Measurements from ENCODE around the gene SAA4. TPM values are rescaled to one million over a fixed set of nuclear protein-coding genes. Genes with fewer than 3 reads are reported as not detected.
"Not testable (repeated sequence)": the region's sequence is repeated elsewhere in the genome, so short reads cannot be mapped to it uniquely, and the experiment has no call there.

SAA4 gene, protein sequence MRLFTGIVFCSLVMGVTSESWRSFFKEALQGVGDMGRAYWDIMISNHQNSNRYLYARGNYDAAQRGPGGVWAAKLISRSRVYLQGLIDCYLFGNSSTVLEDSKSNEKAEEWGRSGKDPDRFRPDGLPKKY
- not detected for polyA plus RNA-seq (2013, experiment 1 of 2)
- polyA plus RNA-seq (2013, experiment 2 of 2), result not detected

- Histone ChIP-seq H3K36me3 (ENCODE audit: insufficient read depth, low read length) (no peaks in the 10 kb centered on the region), H3K27ac (ENCODE audit: low read depth, low read length) (no peak within 1 kb of the TSS)
- 95% methylated on average over 2 of the region's 2 CpGs for WGBS
Measured at GRCh38 chr11:18236664-18237356, at the start of gene SAA4. Gene SAA4, minus strand, starts transcription at chr11:18236802. Its CDS starts 876 bp downstream, at chr11:18235926.

GRCh38 chr11:18285841-18286240 is 49.2 kb upstream of the SAA4 start:
- Histone ChIP-seq H3K4me1 (ENCODE audit: insufficient read depth, low read length) (no peaks in the 10 kb centered on the region), H3K27me3 (ENCODE audit: insufficient read depth, low read length) (no peaks in the 10 kb centered on the region), H3K9ac (ENCODE audit: low read depth, low read length) (no peak overlapping the region), H3K4me3 (ENCODE audit: low read length) (no peak overlapping the region), H3K27ac (ENCODE audit: low read depth, low read length) (no peak overlapping the region), H3K36me3 (ENCODE audit: insufficient read depth, low read length) (peaks cover 99% of the 10 kb centered on the region), H3K9me3 (ENCODE audit: insufficient read depth, low read depth, low read length) (no peaks in the 10 kb centered on the region)
- 96% methylated on average over 1 of the region's 1 CpG for WGBS

More at GRCh38 chr11:18236664-18237356, at the start of gene SAA4:
- H3K4me1 ChIP-seq (ENCODE audit: insufficient read depth, low read length), result no peaks in the 10 kb centered on the region
- H3K9me3 ChIP-seq (ENCODE audit: insufficient read depth, low read depth, low read length), result no peaks in the 10 kb centered on the region
- no peak within 1 kb of the TSS for H3K9ac ChIP-seq (ENCODE audit: low read depth, low read length)
- peaks cover 12% of the 10 kb centered on the region for H3K27me3 ChIP-seq (ENCODE audit: insufficient read depth, low read length)
- no peak within 1 kb of the TSS for H3K4me3 ChIP-seq (ENCODE audit: low read length)

DNA sequence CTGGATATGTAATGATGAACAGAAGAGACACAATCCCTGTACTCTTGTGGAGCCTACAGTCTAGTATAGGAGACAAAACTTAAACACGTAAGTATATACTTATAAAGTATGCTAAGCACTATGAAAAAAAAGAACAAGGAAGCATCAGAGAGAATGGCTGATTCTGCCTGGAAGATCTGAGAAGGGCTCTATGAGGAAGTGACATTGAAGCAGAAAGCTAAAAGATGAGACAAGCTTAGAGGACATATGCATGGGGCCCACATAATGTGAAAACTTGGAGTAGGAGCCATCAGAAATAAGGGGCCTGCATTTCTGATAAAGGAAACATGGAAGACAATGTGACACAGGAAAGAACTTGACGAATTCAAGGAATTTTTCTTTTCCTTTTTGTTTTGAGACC is 46.0 kb upstream of the SAA4 start:
- Histone ChIP-seq H3K9ac (ENCODE audit: low read depth, low read length) (no peak overlapping the region), H3K27ac (ENCODE audit: low read depth, low read length) (no peak overlapping the region), H3K4me1 (ENCODE audit: insufficient read depth, low read length) (no peaks in the 10 kb centered on the region), H3K4me3 (ENCODE audit: low read length) (no peak overlapping the region), H3K9me3 (ENCODE audit: insufficient read depth, low read depth, low read length) (no peaks in the 10 kb centered on the region), H3K27me3 (ENCODE audit: insufficient read depth, low read length) (no peaks in the 10 kb centered on the region), H3K36me3 (ENCODE audit: insufficient read depth, low read length) (peaks cover 92% of the 10 kb centered on the region)
- 93% methylated on average over 1 of the region's 2 CpGs for WGBS

DNA sequence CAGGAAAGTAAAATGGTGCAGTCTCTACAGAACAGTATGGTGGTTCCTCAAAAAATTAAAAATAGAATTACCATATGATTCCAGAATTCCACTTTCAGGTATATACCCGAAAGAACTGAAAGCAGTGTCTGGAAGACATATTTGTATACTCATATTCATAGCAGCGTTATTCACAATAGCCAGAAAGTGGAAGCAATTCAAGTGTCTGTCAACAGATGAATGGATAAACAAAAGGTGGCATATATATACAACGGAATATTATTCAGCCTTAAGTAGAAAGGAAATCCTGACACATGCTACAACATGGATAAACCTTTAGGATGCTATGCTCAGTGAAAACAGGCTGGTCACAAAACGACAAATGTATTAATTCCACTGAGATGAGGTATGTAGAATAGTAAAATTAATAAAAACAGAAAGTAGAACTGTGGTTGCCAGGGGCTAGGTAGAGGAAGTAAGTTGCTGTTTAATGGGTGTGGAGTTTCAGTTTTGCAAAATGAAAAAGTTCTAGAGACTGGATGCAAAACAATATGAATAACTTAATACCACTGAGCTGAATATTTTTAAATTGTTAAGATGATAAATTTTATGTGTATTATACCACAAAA is 43.9 kb upstream of the SAA4 start:
- no peak overlapping the region for H3K9ac ChIP-seq (ENCODE audit: low read depth, low read length)
- no peak overlapping the region for H3K27ac ChIP-seq (ENCODE audit: low read depth, low read length)
- H3K4me1 ChIP-seq (ENCODE audit: insufficient read depth, low read length), result no peaks in the 10 kb centered on the region
- H3K4me3 ChIP-seq (ENCODE audit: low read length), result no peak overlapping the region
- peaks cover 71% of the 10 kb centered on the region for H3K36me3 ChIP-seq (ENCODE audit: insufficient read depth, low read length)
- 97% methylated on average over 4 of the region's 4 CpGs for WGBS
- no peaks in the 10 kb centered on the region for H3K27me3 ChIP-seq (ENCODE audit: insufficient read depth, low read length)
- H3K9me3 ChIP-seq (ENCODE audit: insufficient read depth, low read depth, low read length), result no peaks in the 10 kb centered on the region

- no peak overlapping the region for H3K27ac ChIP-seq (ENCODE audit: low read depth, low read length)
- H3K9me3 ChIP-seq (ENCODE audit: insufficient read depth, low read depth, low read length), result no peaks in the 10 kb centered on the region
- no peak overlapping the region for H3K9ac ChIP-seq (ENCODE audit: low read depth, low read length)
- no peak overlapping the region for H3K4me3 ChIP-seq (ENCODE audit: low read length)
- H3K36me3 ChIP-seq (ENCODE audit: insufficient read depth, low read length), result peaks cover 44% of the 10 kb centered on the region
- no peaks in the 10 kb centered on the region for H3K4me1 ChIP-seq (ENCODE audit: insufficient read depth, low read length)
- no peaks in the 10 kb centered on the region for H3K27me3 ChIP-seq (ENCODE audit: insufficient read depth, low read length)
- 99% methylated on average over 3 of the region's 5 CpGs for WGBS
Measured at GRCh38 chr11:18277565-18278271, 41.1 kb upstream of the SAA4 start.

- H3K9me3 ChIP-seq (ENCODE audit: insufficient read depth, low read depth, low read length), result no peaks in the 10 kb centered on the region
- no peak overlapping the region for H3K9ac ChIP-seq (ENCODE audit: low read depth, low read length)
- no peaks in the 10 kb centered on the region for H3K27me3 ChIP-seq (ENCODE audit: insufficient read depth, low read length)
- 83% methylated on average over 4 of the region's 4 CpGs for WGBS
- H3K4me1 ChIP-seq (ENCODE audit: insufficient read depth, low read length), result no peaks in the 10 kb centered on the region
- H3K4me3 ChIP-seq (ENCODE audit: low read length), result no peak overlapping the region
- no peak overlapping the region for H3K27ac ChIP-seq (ENCODE audit: low read depth, low read length)
- no peaks in the 10 kb centered on the region for H3K36me3 ChIP-seq (ENCODE audit: insufficient read depth, low read length)
Measured at GRCh38 chr11:18271206-18271605, 34.6 kb upstream of the SAA4 start.

DNA sequence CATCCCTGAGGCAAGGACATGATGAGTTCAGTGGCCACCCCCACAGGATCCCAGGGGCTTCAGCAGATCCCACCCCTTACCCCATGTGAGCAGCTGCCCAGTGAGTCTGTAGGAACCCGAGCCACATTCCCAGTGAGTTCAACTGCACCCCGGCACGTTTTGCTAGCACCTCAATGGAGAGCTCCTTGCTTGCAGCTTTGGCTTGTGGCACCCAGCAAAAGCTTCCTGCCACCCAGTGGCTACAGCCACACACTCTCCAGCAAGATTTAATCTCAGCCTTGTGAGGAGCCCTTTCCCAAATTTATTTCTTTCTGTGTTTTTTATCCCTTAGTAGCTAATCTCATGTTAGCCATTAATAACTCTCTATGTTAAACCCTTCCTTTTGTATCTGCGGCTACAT is 33.5 kb upstream of the SAA4 start:
- Histone ChIP-seq H3K9me3 (ENCODE audit: insufficient read depth, low read depth, low read length) (no peaks in the 10 kb centered on the region), H3K27me3 (ENCODE audit: insufficient read depth, low read length) (no peaks in the 10 kb centered on the region), H3K4me1 (ENCODE audit: insufficient read depth, low read length) (no peaks in the 10 kb centered on the region), H3K9ac (ENCODE audit: low read depth, low read length) (no peak overlapping the region), H3K36me3 (ENCODE audit: insufficient read depth, low read length) (no peaks in the 10 kb centered on the region), H3K27ac (ENCODE audit: low read depth, low read length) (no peak overlapping the region), H3K4me3 (ENCODE audit: low read length) (no peak overlapping the region)
- WGBS, result 78% methylated on average over 4 of the region's 4 CpGs

GRCh38 chr11:18269252-18269651 is 32.6 kb upstream of the SAA4 start:
- H3K4me3 ChIP-seq (ENCODE audit: low read length); H3K9ac ChIP-seq (ENCODE audit: low read depth, low read length); H3K27ac ChIP-seq (ENCODE audit: low read depth, low read length); H3K27me3 ChIP-seq (ENCODE audit: insufficient read depth, low read length); H3K9me3 ChIP-seq (ENCODE audit: insufficient read depth, low read depth, low read length); H3K4me1 ChIP-seq (ENCODE audit: insufficient read depth, low read length); H3K36me3 ChIP-seq (ENCODE audit: insufficient read depth, low read length): not testable (repeated sequence)
- no CpG with 5 or more reads among the region's 5 CpGs for WGBS

GRCh38 chr11:18267335-18268133 is 30.9 kb upstream of the SAA4 start:
- not testable (repeated sequence) for H3K4me1 ChIP-seq (ENCODE audit: insufficient read depth, low read length); H3K9me3 ChIP-seq (ENCODE audit: insufficient read depth, low read depth, low read length); H3K4me3 ChIP-seq (ENCODE audit: low read length); H3K36me3 ChIP-seq (ENCODE audit: insufficient read depth, low read length); H3K27ac ChIP-seq (ENCODE audit: low read depth, low read length); H3K27me3 ChIP-seq (ENCODE audit: insufficient read depth, low read length); H3K9ac ChIP-seq (ENCODE audit: low read depth, low read length)
- WGBS, result 94% methylated on average over 3 of the region's 10 CpGs

GRCh38 chr11:18265949-18266348 is 29.3 kb upstream of the SAA4 start, which contains the start of gene SAA1:
Gene SAA1, plus strand, starts transcription at chr11:18266264. Its CDS starts 624 bp downstream, at chr11:18266888.
- Histone ChIP-seq H3K9ac (ENCODE audit: low read depth, low read length) (no peak within 1 kb of the TSS), H3K9me3 (ENCODE audit: insufficient read depth, low read depth, low read length) (no peaks in the 10 kb centered on the region), H3K4me3 (ENCODE audit: low read length) (no peak within 1 kb of the TSS), H3K4me1 (ENCODE audit: insufficient read depth, low read length) (no peaks in the 10 kb centered on the region), H3K27ac (ENCODE audit: low read depth, low read length) (no peak within 1 kb of the TSS), H3K36me3 (ENCODE audit: insufficient read depth, low read length) (no peaks in the 10 kb centered on the region), H3K27me3 (ENCODE audit: insufficient read depth, low read length) (no peaks in the 10 kb centered on the region)
- WGBS, result 90% methylated on average over 6 of the region's 8 CpGs
